Kidney (tissue), 14 donors: ENCODE results near the gene CUBN. TPM values are rescaled to one million over a fixed set of nuclear protein-coding genes. Genes with fewer than 3 reads are reported as not detected.

ENCODE experiments used
- DNase-seq, 5 donors: peaks; one replicate each; pipeline ENCODE4 v3.0.0-alpha.2; 2013 to 2020
- FAIRE-seq: peaks from 2 replicates; lab custom pipeline; 2012; peaks lifted over from hg19 to GRCh38; lab: Jason Lieb, UNC
- H3K27ac ChIP-seq, 2 donors: one replicate each; pipeline ENCODE4 v1.7.0; 2013; ENCODE audit warnings: low read depth in 2 of 2, low read length in 2 of 2, inconsistent platforms in 1 of 2
- H3K27me3 ChIP-seq: one replicate; pipeline ENCODE4 v1.7.1; 2013; ENCODE audit warnings: low read length, inconsistent platforms; ENCODE audit not compliant: control insufficient read depth, insufficient read depth
- H3K36me3 ChIP-seq, 3 donors: one replicate each; pipeline versions ENCODE4 v1.7.0 to v1.7.1; 2013; ENCODE audit warnings: low read length in 3 of 3, control low read depth in 1 of 3, inconsistent platforms in 1 of 3; ENCODE audit not compliant: insufficient read depth in 3 of 3, control insufficient read depth in 2 of 3
- H3K4me1 ChIP-seq, 3 donors: one replicate each; pipeline versions ENCODE4 v1.7.0 to v1.7.1; 2013; ENCODE audit warnings: low read length in 3 of 3, inconsistent platforms in 1 of 3, low read depth in 1 of 3; ENCODE audit not compliant: control insufficient read depth in 2 of 3, insufficient read depth in 2 of 3
- H3K4me3 ChIP-seq, 3 donors: one replicate each; pipeline versions ENCODE4 v1.7.0 to v1.8.1; 2013; ENCODE audit warnings: low read length in 3 of 3, control low read depth in 1 of 3, inconsistent platforms in 1 of 3
- H3K9ac ChIP-seq, 3 donors: one replicate each; pipeline versions ENCODE4 v1.7.0 to v1.7.1; 2013; ENCODE audit warnings: low read length in 3 of 3, control low read depth in 1 of 3, inconsistent platforms in 1 of 3
- H3K9me3 ChIP-seq, 3 donors: one replicate each; pipeline versions ENCODE4 v1.7.0 to v1.7.1; 2013; ENCODE audit warnings: low read length in 3 of 3, control low read depth in 1 of 3, inconsistent platforms in 1 of 3; ENCODE audit not compliant: control insufficient read depth in 2 of 3, insufficient read depth in 1 of 3
- CTCF ChIP-seq: IDR thresholded peaks from 3 replicates; pipeline ENCODE4 v1.5.1; 2012; ENCODE audit warnings: mild to moderate bottlenecking, moderate library complexity, borderline replicate concordance; ENCODE audit not compliant: insufficient read depth; ENCODE audit errors: extremely low read depth
- intact Hi-C: fragments of 100-400 bp; cut with DNase I; formaldehyde crosslinking; loops from one replicate; pipeline ENCODE4 v1.11.1; 2022
- polyA plus RNA-seq: library from polyadenylated mRNA; stranded (reverse); fragments of 350-450 nt; fragmentation: Illumina TruSeq; extraction: RNeasy Lipid Tissue Mini Kit (QIAGEN cat#74804); gene quantifications from one replicate; pipeline ENCODE4 v1.2.3, GENCODE V29; 2014; ENCODE audit warnings: low read depth, low replicate concordance; ENCODE audit not compliant: insufficient read depth
- total RNA-seq: library from RNA; stranded (reverse); fragmentation: NEBNext Ultra II Directional; extraction: Animal tissue kit (Norgen Biotek cat#: 25700); gene quantifications from one replicate; pipeline ENCODE4 v1.2.1, GENCODE V29; 2021
- donor health status: control.
- donor health status: control.
- donor health status: control.
- donor health status: control.
- donor health status: control.
- donor health status: DM: yes; HTN: yes; CAD: no.
- donor health status: Normal renal cell carcinoma (clear cell type).

The CUBN gene
- total and polyA plus RNA-seq, 2 donors from 2014 or later, result 14.8 to 31.6 TPM

- Histone ChIP-seq H3K27ac (no peak overlapping the region), H3K4me3 (no peak overlapping the region), H3K36me3 (peaks cover 0 to 20% (median 0%) of the 10 kb centered on the region in 3 donors), H3K27me3 (no peaks in the 10 kb centered on the region), H3K9ac (no peak overlapping the region), H3K9me3 (no peaks in the 10 kb centered on the region), H3K4me1 (no peaks in the 10 kb centered on the region)
- no peak for DNase-seq
- FAIRE-seq, result no peak
- intact Hi-C loops, result no loop called here
- TF ChIP-seq CTCF, result no peak
These were observed 20.0 kb downstream of the CUBN start for GRCh38 chr10:17109475-17110207.

DNA sequence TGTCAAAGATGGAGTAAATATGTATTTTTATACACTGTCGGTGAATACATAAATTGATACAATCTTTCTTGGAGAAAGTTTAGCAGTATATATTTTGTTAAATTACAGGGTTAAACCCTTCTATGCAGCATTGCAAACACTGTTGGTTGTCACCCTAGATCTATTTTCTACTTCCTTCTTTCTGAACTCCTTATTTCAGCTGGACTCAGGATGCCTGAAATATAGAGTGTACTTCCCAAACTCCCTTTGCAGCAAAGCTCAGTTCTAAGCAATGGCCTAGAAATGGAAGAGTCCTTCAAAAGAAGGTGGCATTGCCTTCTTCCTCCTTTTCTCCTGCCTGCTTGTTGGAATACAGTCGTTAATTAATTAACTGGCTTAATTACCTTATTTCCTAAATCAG is 20.6 kb downstream of the CUBN start:
- no peak for DNase-seq
- Histone ChIP-seq H3K27me3 (no peaks in the 10 kb centered on the region), H3K9me3 (no peaks in the 10 kb centered on the region), H3K27ac (no peak overlapping the region), H3K4me3 (no peak overlapping the region), H3K4me1 (no peaks in the 10 kb centered on the region), H3K36me3 (peaks cover 0 to 17% (median 0%) of the 10 kb centered on the region in 3 donors), H3K9ac (no peak overlapping the region)
- FAIRE-seq, result no peak
- intact Hi-C loops, result no loop called here
- no peak for TF ChIP-seq CTCF

- intact Hi-C loops, result no loop called here
- Histone ChIP-seq H3K9me3 (no peaks in the 10 kb centered on the region), H3K4me1 (no peaks in the 10 kb centered on the region), H3K9ac (no peak overlapping the region), H3K4me3 (no peak overlapping the region), H3K36me3 (peaks cover 0 to 13% (median 0%) of the 10 kb centered on the region in 3 donors), H3K27me3 (no peaks in the 10 kb centered on the region), H3K27ac (no peak overlapping the region)
- TF ChIP-seq CTCF, result no peak
- FAIRE-seq (no peak), DNase-seq (no peak)
These were observed 22.6 kb downstream of the CUBN start for GRCh38 chr10:17106991-17107390.
